Right cardiac atrium (tissue), 5 donors: ENCODE results near the gene ZNF215. TPM values are rescaled to one million over a fixed set of nuclear protein-coding genes. Genes with fewer than 3 reads are reported as not detected.
"Not testable (repeated sequence)": the region's sequence is repeated elsewhere in the genome, so short reads cannot be mapped to it uniquely, and the experiment has no call there.

Source experiments
- ATAC-seq, 2 donors: fragments of 200-7000 bp; cut with Tn5 transposase; one replicate each; pipeline versions ENCODE4 v1.8.0 to v1.9.1; 2020; ENCODE audit warnings: moderate library complexity in 2 of 2, mild to moderate bottlenecking in 1 of 2
- DNase-seq, 3 donors: peaks; one replicate each; pipeline ENCODE4 v3.0.0-alpha.2; 2020
- H3K27ac ChIP-seq: one replicate; pipeline ENCODE4 v1.5.1; 2013; ENCODE audit warnings: mild to moderate bottlenecking, low read length, control low read depth, moderate library complexity
- H3K27me3 ChIP-seq: one replicate; pipeline ENCODE4 v1.6.1; 2013; ENCODE audit not compliant: control insufficient read depth, insufficient read depth
- H3K4me1 ChIP-seq: one replicate; pipeline ENCODE4 v1.6.1; 2013; ENCODE audit warnings: low read length; ENCODE audit not compliant: control insufficient read depth, insufficient read depth
- H3K4me3 ChIP-seq: one replicate; pipeline ENCODE4 v1.5.1; 2013; ENCODE audit warnings: low read length, control low read depth
- H3K9me3 ChIP-seq: one replicate; pipeline ENCODE4 v1.6.1; 2013; ENCODE audit warnings: low read length; ENCODE audit not compliant: control insufficient read depth
- WGBS: extraction: QIAGEN DNeasy Blood & Tissue Kit; methylation state at CpG from one replicate; pipeline ENCODE4 v1.1.7; 2013; 5-methylcytosine and 5-hydroxymethylcytosine counted together
- intact Hi-C, 4 donors: fragments of 100-400 bp; cut with DNase I; formaldehyde crosslinking; loops; one replicate each; pipeline versions ENCODE4 v1.11.0 to v1.14.0; 2022 to 2023
- polyA plus RNA-seq: library from polyadenylated mRNA; stranded (reverse); fragments of 200-250 nt; gene quantifications from one replicate; pipeline ENCODE4 v1.2.3, GENCODE V29; 2013
- total RNA-seq, 4 donors: library from RNA; stranded (reverse); fragmentation: NEBNext Ultra II Directional; extraction: Animal tissue kit (Norgen Biotek cat#: 25700); gene quantifications; one replicate each; pipeline ENCODE4 v1.2.1, GENCODE V29; 2021
- donor health status: healthy with polysubstance abuse.
- donor health status: DM: no; HTN: yes; CAD: no.
- donor health status: DM: no; HTN: no; CAD: no.
- donor health status: DM: no; HTN: yes; CAD: no; lungs with severe emphysema.
- donor health status: DM: yes; HTN: yes; CAD: no.

Gene ZNF215
- total and polyA plus RNA-seq, 5 donors = 0.14 to 1.0 (median 0.64) TPM

DNA sequence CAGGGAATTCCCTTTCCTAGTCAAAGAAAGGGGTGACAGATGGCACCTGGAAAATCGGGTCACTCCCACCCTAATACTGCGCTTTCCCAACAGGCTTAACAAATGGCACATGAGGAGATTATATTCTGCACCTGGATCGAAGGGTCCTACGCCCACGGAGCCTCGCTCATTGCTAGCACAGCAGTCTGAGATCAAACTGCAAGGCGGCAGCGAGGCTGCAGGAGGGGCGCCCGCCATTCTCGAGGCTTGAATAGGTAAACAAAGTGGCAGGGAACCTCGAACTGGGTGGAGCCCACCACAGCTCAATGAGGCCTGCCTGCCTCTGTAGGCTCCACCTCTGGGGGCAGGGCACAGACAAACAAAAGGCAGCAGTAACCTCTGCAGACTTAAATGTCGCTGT, 21.4 kb upstream of the ZNF215 start:
- ATAC-seq, H3K27me3 ChIP-seq, H3K27ac ChIP-seq, H3K9me3 ChIP-seq, H3K4me3 ChIP-seq, intact Hi-C loops, H3K4me1 ChIP-seq, DNase-seq: not testable (repeated sequence)
- WGBS = 86% methylated on average over 13 of the region's 13 CpGs

- no peak for ATAC-seq
- Histone ChIP-seq H3K4me3 (no peak overlapping the region), H3K27ac (no peak overlapping the region), H3K9me3 (no peaks in the 10 kb centered on the region), H3K27me3 (no peaks in the 10 kb centered on the region), H3K4me1 (no peaks in the 10 kb centered on the region)
- intact Hi-C loops = no loop called here
- 90% methylated on average over 3 of the region's 3 CpGs for WGBS
- DNase-seq = no peak
Measured at GRCh38 chr11:6911378-6911777, 14.8 kb upstream of the ZNF215 start.

- whole genome bisulfite sequencing = 31% methylated on average over 3 of the region's 3 CpGs
- peak in 1 of 3 donors; percentile 28 for DNase-seq
- no peak overlapping the region for H3K4me3 ChIP-seq
- no peaks in the 10 kb centered on the region for H3K4me1 ChIP-seq
- H3K27me3 ChIP-seq = no peaks in the 10 kb centered on the region
- H3K9me3 ChIP-seq = no peaks in the 10 kb centered on the region
- H3K27ac ChIP-seq = no peak overlapping the region
- intact Hi-C loops = no loop called here
- peak in 1 of 2 donors; percentile 41 for ATAC-seq
Measured at GRCh38 chr11:6911948-6912347, 14.3 kb upstream of the ZNF215 start.

DNA sequence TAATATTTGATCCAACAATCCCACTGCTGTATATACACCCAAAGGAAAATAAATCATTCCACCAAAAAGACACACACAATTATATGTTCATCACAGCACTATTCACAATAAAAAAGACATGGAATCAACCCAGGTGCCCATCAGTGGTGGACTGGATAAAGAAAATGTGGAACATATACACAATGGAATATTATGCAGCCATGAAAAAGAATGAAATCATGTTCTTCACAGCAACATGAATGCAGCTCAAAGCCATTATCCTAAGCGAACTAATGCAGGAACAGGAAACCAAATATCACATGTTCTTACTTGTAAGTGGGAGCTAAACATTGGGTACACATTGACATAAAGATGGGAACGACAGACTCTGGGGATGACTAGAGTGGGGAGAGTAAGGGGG, 6.5 kb upstream of the ZNF215 start:
- Histone ChIP-seq H3K4me1 (no peaks in the 10 kb centered on the region), H3K27me3 (no peaks in the 10 kb centered on the region), H3K4me3 (no peak overlapping the region), H3K9me3 (no peaks in the 10 kb centered on the region), H3K27ac (no peak overlapping the region)
- ATAC-seq = no peak
- intact Hi-C loops = no loop called here
- DNase-seq = no peak
- 46% methylated on average over 2 of the region's 2 CpGs for WGBS

GRCh38 chr11:6920702-6921101, 5.5 kb upstream of the ZNF215 start, which contains the start of gene OR2D3:
Gene OR2D3 (plus strand): TSS chr11:6921002. CDS start chr11:6921002, 0 bp downstream.
- H3K27me3 ChIP-seq = no peaks in the 10 kb centered on the region
- intact Hi-C loops = no loop called here
- H3K4me3 ChIP-seq = no peak within 1 kb of the TSS
- DNase-seq = no peak
- no peak for ATAC-seq
- H3K27ac ChIP-seq = no peak within 1 kb of the TSS
- WGBS = 88% methylated on average over 1 of the region's 1 CpG
- H3K9me3 ChIP-seq = no peaks in the 10 kb centered on the region
- H3K4me1 ChIP-seq = no peaks in the 10 kb centered on the region

GRCh38 chr11:6925007-6925577, 1.1 kb upstream of the ZNF215 start:
- no peaks in the 10 kb centered on the region for H3K27me3 ChIP-seq
- ATAC-seq = no peak
- H3K4me1 ChIP-seq = no peaks in the 10 kb centered on the region
- intact Hi-C loops = no loop called here
- no peak overlapping the region for H3K4me3 ChIP-seq
- DNase-seq = peak in 1 of 3 donors; percentile 10
- H3K27ac ChIP-seq = no peak overlapping the region
- no peaks in the 10 kb centered on the region for H3K9me3 ChIP-seq

- no peak overlapping the region for H3K27ac ChIP-seq
- 41% methylated on average over 2 of the region's 2 CpGs for WGBS
Measured at GRCh38 chr11:6925636-6926207, 504 bp upstream of the ZNF215 start.

GRCh38 chr11:6927030-6927617, 898 bp downstream of the ZNF215 start:
- Histone ChIP-seq H3K9me3 (no peaks in the 10 kb centered on the region), H3K4me3 (peak overlapping the region; percentile 59), H3K27me3 (no peaks in the 10 kb centered on the region), H3K27ac (no peak overlapping the region), H3K4me1 (no peaks in the 10 kb centered on the region)
- intact Hi-C loops = no loop called here
- WGBS = 20% methylated on average over 11 of the region's 11 CpGs
- no peak for DNase-seq
- ATAC-seq = no peak

More at GRCh38 chr11:6925636-6926207, 504 bp upstream of the ZNF215 start:
- Histone ChIP-seq H3K27me3 (no peaks in the 10 kb centered on the region), H3K9me3 (no peaks in the 10 kb centered on the region), H3K4me3 (peak overlapping the region; percentile 59), H3K4me1 (no peaks in the 10 kb centered on the region)
- ATAC-seq (peak; percentile 27 to 48), DNase-seq (peak in 1 of 3 donors; percentile 10)
- intact Hi-C loops = no loop called here

GRCh38 chr11:6928916-6929315, 2.7 kb downstream of the ZNF215 start:
- intact Hi-C loops = no loop called here
- ATAC-seq = no peak
- DNase-seq = no peak
- Histone ChIP-seq H3K27ac (no peak overlapping the region), H3K9me3 (no peaks in the 10 kb centered on the region), H3K27me3 (no peaks in the 10 kb centered on the region), H3K4me1 (no peaks in the 10 kb centered on the region), H3K4me3 (no peak overlapping the region)
- 69% methylated on average over 4 of the region's 4 CpGs for WGBS

DNA sequence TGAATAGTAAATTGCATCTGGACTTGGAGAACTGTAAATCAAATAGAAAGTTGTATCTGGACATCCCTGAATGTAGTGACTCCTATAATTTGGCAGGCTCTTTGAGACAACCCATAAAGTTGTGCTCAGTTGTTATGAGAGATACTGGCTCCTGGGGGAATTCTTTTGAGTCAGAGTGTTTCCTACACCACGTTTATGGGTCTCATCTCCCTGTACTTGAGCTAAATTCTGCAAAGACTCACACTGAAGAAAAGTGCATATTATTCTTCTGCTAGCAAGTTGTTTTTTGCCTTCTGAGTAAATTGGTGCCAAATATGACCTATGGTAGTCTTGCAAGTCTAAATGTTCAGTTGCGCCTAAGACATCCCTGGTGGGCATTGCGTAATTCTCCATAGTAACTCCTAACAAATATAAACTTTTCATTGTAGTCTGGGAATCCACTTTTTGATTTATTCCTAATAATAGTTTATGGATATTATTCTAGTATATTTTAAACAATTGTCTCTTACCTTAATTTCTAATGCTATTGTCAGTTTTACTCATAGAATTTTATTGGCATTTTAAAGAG, 5.0 kb downstream of the ZNF215 start:
- no peaks in the 10 kb centered on the region for H3K9me3 ChIP-seq
- no peaks in the 10 kb centered on the region for H3K4me1 ChIP-seq
- no peaks in the 10 kb centered on the region for H3K27me3 ChIP-seq
- no peak overlapping the region for H3K4me3 ChIP-seq
- 77% methylated on average over 3 of the region's 3 CpGs for WGBS
- no peak for ATAC-seq
- DNase-seq = no peak
- no peak overlapping the region for H3K27ac ChIP-seq
- intact Hi-C loops = no loop called here

- Histone ChIP-seq H3K4me1 (no peaks in the 10 kb centered on the region), H3K27me3 (no peaks in the 10 kb centered on the region), H3K9me3 (no peaks in the 10 kb centered on the region), H3K27ac (no peak overlapping the region), H3K4me3 (no peak overlapping the region)
- 82% methylated on average over 7 of the region's 7 CpGs for WGBS
- DNase-seq (peak in 1 of 3 donors; percentile 3), ATAC-seq (no peak)
- intact Hi-C loops = no loop called here
Measured at GRCh38 chr11:6932145-6932544, 5.9 kb downstream of the ZNF215 start.
